GM19438 (cell line): ENCODE results near the gene C2orf49.

ENCODE experiments used
- ATAC-seq: cut with Tn5 transposase; IDR thresholded peaks from one replicate; pipeline ENCODE4 v1.9.1; 2021; ENCODE audit warnings: low read depth; ENCODE audit not compliant: unreplicated experiment

C2orf49 gene

GRCh38 chr2:105358593-105358992, 21.3 kb downstream of the C2orf49 start:
- no peak for ATAC-seq

GRCh38 chr2:105361102-105361889, 24.0 kb downstream of the C2orf49 start:
- no peak for ATAC-seq

GRCh38 chr2:105362862-105363591, 25.7 kb downstream of the C2orf49 start:
- no peak for ATAC-seq

- no peak for ATAC-seq
Measured at GRCh38 chr2:105364436-105365139, 27.2 kb downstream of the C2orf49 start.

- no peak for ATAC-seq
Measured at GRCh38 chr2:105365206-105365605, 27.9 kb downstream of the C2orf49 start.

GRCh38 chr2:105368759-105369408, 31.5 kb downstream of the C2orf49 start:
- ATAC-seq, result no peak

- ATAC-seq, result peak; percentile 91
Measured at GRCh38 chr2:105369777-105370690, 32.7 kb downstream of the C2orf49 start.

GRCh38 chr2:105371156-105371555, 33.8 kb downstream of the C2orf49 start:
- no peak for ATAC-seq

GRCh38 chr2:105371810-105372209, 34.5 kb downstream of the C2orf49 start:
- no peak for ATAC-seq

- no peak for ATAC-seq
Measured at GRCh38 chr2:105373344-105373781, 36.0 kb downstream of the C2orf49 start.

- peak; percentile 87 for ATAC-seq
Measured at GRCh38 chr2:105373895-105374401, 36.6 kb downstream of the C2orf49 start.

- no peak for ATAC-seq
Measured at GRCh38 chr2:105375001-105375561, 37.7 kb downstream of the C2orf49 start.

- no peak for ATAC-seq
Measured at GRCh38 chr2:105376010-105376409, 38.7 kb downstream of the C2orf49 start.

- no peak for ATAC-seq
Measured at GRCh38 chr2:105376789-105377240, 39.5 kb downstream of the C2orf49 start.

GRCh38 chr2:105377871-105378270, 40.5 kb downstream of the C2orf49 start:
- ATAC-seq, result no peak

GRCh38 chr2:105378276-105378840, 41.0 kb downstream of the C2orf49 start:
- no peak for ATAC-seq

GRCh38 chr2:105378921-105379383, 41.6 kb downstream of the C2orf49 start:
- no peak for ATAC-seq

GRCh38 chr2:105379741-105380186, 42.4 kb downstream of the C2orf49 start:
- ATAC-seq, result no peak
